ENCODE measurements around the gene CBX4. TPM values are rescaled to one million over a fixed set of nuclear protein-coding genes. Genes with fewer than 3 reads are reported as not detected.

CBX4 gene
- total and polyA plus RNA-seq, 2 of the 13 experiments (the other 11 are each of a cell fraction or from before 2014, with no cell fraction given), result 25.8 to 50.8 TPM

GRCh38 chr17:79839356-79840268 lies at the start of gene CBX4 (continued):
- TF ChIP-seq ARID5B (CRISPR knock-in tag; IDR thresholded peaks at IDR 0.05), result peak; percentile 68; the same call in 1 of the 2 replicates
- 0 out of 2 replicates have a peak, but pooled peaks have one; percentile 74 for TF ChIP-seq ZNF224 (CRISPR knock-in tag; IDR thresholded peaks at IDR 0.05)
- TF ChIP-seq HMG20A (CRISPR knock-in tag; IDR thresholded peaks at IDR 0.05; ENCODE audit: borderline replicate concordance), result peak; percentile 16; the same call in 1 of the 2 replicates
- TF ChIP-seq ZNF768 (CRISPR knock-in tag; IDR thresholded peaks at IDR 0.05), result peak; percentile 58
- TF ChIP-seq ATF7-NPFF (CRISPR knock-in tag; IDR thresholded peaks at IDR 0.05; ENCODE audit: low read depth), result peak; percentile 26; the same call in 1 of the 2 replicates
- no peak for TF ChIP-seq MBNL3 (CRISPR knock-in tag; conservative IDR thresholded peaks at IDR 0.05)
- TF ChIP-seq ZNF296 (CRISPR knock-in tag; conservative IDR thresholded peaks at IDR 0.05), result no peak
- TF ChIP-seq ZNF556 (CRISPR knock-in tag; IDR thresholded peaks at IDR 0.05; ENCODE audit: borderline replicate concordance), result peak; percentile 83; the same call in 1 of the 2 replicates
- peak; percentile 33; the same call in 1 of the 2 replicates for TF ChIP-seq TBX3 (IDR thresholded peaks at IDR 0.05; ENCODE audit: borderline replicate concordance)
- no peak for TF ChIP-seq ZSCAN22 (CRISPR knock-in tag; IDR thresholded peaks at IDR 0.05)
- TF ChIP-seq ZBTB2 (CRISPR knock-in tag; IDR thresholded peaks at IDR 0.05; ENCODE audit: low read depth), result peak; percentile 96
- peak; percentile 93 for TF ChIP-seq ZNF564 (CRISPR knock-in tag; IDR thresholded peaks at IDR 0.05)
- TF ChIP-seq ZBTB33 (CRISPR knock-in tag; IDR thresholded peaks at IDR 0.05), result peak; percentile 98
- peak; percentile 28; the same call in 1 of the 2 replicates for TF ChIP-seq POGZ (CRISPR knock-in tag; IDR thresholded peaks at IDR 0.05)
- peak; percentile 82 for TF ChIP-seq AGO2 (optimal IDR thresholded peaks at IDR 0.05; ENCODE audit: low read depth, low read length)
- 0 out of 2 replicates have a peak, but pooled peaks have one; percentile 32 for TF ChIP-seq ZNF597 (CRISPR knock-in tag; IDR thresholded peaks at IDR 0.05)
- TF ChIP-seq ZNF205 (CRISPR knock-in tag; IDR thresholded peaks at IDR 0.05), result peak; percentile 66; the same call in 1 of the 2 replicates
- TF ChIP-seq DDIT3 (CRISPR knock-in tag; IDR thresholded peaks at IDR 0.05), result peak; percentile 98
- TF ChIP-seq REPIN1 (CRISPR knock-in tag; IDR thresholded peaks at IDR 0.05; ENCODE audit: borderline replicate concordance, low read depth), result peak; percentile 29; the same call in 1 of the 2 replicates
